ENCODE data around the gene NGLY1. TPM values are rescaled to one million over a fixed set of nuclear protein-coding genes. Genes with fewer than 3 reads are reported as not detected.

The NGLY1 gene, protein sequence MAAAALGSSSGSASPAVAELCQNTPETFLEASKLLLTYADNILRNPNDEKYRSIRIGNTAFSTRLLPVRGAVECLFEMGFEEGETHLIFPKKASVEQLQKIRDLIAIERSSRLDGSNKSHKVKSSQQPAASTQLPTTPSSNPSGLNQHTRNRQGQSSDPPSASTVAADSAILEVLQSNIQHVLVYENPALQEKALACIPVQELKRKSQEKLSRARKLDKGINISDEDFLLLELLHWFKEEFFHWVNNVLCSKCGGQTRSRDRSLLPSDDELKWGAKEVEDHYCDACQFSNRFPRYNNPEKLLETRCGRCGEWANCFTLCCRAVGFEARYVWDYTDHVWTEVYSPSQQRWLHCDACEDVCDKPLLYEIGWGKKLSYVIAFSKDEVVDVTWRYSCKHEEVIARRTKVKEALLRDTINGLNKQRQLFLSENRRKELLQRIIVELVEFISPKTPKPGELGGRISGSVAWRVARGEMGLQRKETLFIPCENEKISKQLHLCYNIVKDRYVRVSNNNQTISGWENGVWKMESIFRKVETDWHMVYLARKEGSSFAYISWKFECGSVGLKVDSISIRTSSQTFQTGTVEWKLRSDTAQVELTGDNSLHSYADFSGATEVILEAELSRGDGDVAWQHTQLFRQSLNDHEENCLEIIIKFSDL
- total RNA-seq (10 to 100 TPM; 37.5 to 73.0 (median 53.2) TPM), polyA plus RNA-seq (10 to 100 TPM; 37.2 to 78.4 (median 59.2) TPM)
- long read RNA-seq, donor 1, transcript NGLY1-202 (12 exons, 2,473 nt), result major isoform, 146 of 166 reads
- long read RNA-seq, donor 1, partial matches to known transcripts, result 1 of 166 reads
- long read RNA-seq, donor 1, other reads (novel, unspliced or antisense), result 18 of 166 reads
- long read RNA-seq, donor 2, transcript NGLY1-202 (12 exons, 2,473 nt), result major isoform, 197 of 248 reads
- long read RNA-seq, donor 2, partial matches to known transcripts, result 8 of 248 reads
- long read RNA-seq, donor 2, other reads (novel, unspliced or antisense), result 37 of 248 reads

DNA sequence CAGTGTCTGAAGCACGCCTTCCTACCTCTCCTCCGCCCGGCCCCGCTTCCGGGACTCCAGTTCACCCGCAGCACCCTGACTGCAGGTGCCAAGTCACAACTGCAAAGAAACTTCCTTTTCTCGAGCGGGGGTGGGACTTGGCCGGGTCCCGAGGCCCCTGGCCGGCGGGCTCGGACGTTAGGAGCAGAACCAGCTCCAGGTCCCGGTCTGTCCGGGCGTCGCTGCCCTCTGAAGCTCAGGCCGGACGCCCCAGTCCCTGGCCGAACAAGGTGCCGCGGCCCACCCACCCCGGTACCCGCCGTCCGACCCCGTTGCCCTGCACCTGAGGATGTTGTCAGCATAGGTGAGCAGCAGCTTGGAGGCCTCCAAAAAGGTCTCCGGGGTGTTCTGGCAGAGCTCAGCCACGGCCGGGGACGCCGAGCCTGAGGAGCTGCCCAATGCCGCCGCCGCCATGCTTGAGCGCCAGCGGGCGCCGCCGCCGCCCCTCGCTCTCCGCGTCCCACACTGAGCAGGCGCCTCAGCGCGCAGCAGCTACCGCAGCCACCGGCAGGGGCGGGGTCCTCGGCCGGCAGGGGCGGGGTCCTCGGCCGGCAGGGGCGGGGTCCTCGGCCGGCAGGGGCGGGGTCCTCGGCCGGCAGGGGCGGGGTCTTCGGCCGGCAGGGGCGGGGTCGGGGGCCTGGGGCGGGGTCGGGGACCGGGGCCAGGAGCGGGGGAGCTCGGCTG lies at the start of gene NGLY1:
TSS of gene NGLY1 (minus strand) at position 506 of the 723 bp plus-strand sequence. CDS start at position 453, 53 bp downstream.
- no peaks in the 10 kb centered on the region for H3K9me3 ChIP-seq
- H3K4me3 ChIP-seq, result peak within 1 kb of the TSS; percentile 93
- 0% methylated on average over 34 to 71 of the region's 72 CpGs for WGBS, 3 donors
- peaks cover 0 to 6% of the 10 kb centered on the region in 2 donors for H3K36me3 ChIP-seq (ENCODE audit: insufficient read depth in 1 of 2, low read depth in 1 of 2)
- ATAC-seq (peak; percentile 94 to 96 (median 95)), DNase-seq (peak; percentile 87 to 93)
- intact Hi-C loops (cut with DNase I), result loop anchor here (2.0 to 10.0 kb wide), 3 partner anchors 116 to 348 kb away; partner anchors contain the start of gene TOP2B (in 1 of the 2)
- no peaks in the 10 kb centered on the region for H3K27me3 ChIP-seq (ENCODE audit: insufficient read depth in 3 of 3, low read length in 2 of 3)
- H3K27ac ChIP-seq, result peak within 1 kb of the TSS; percentile 96
- TF ChIP-seq, protein P1, sequence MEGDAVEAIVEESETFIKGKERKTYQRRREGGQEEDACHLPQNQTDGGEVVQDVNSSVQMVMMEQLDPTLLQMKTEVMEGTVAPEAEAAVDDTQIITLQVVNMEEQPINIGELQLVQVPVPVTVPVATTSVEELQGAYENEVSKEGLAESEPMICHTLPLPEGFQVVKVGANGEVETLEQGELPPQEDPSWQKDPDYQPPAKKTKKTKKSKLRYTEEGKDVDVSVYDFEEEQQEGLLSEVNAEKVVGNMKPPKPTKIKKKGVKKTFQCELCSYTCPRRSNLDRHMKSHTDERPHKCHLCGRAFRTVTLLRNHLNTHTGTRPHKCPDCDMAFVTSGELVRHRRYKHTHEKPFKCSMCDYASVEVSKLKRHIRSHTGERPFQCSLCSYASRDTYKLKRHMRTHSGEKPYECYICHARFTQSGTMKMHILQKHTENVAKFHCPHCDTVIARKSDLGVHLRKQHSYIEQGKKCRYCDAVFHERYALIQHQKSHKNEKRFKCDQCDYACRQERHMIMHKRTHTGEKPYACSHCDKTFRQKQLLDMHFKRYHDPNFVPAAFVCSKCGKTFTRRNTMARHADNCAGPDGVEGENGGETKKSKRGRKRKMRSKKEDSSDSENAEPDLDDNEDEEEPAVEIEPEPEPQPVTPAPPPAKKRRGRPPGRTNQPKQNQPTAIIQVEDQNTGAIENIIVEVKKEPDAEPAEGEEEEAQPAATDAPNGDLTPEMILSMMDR (IDR thresholded peaks at IDR 0.05), result peak; percentile 10
- peaks cover 19% of the 10 kb centered on the region for H3K4me1 ChIP-seq

DNA sequence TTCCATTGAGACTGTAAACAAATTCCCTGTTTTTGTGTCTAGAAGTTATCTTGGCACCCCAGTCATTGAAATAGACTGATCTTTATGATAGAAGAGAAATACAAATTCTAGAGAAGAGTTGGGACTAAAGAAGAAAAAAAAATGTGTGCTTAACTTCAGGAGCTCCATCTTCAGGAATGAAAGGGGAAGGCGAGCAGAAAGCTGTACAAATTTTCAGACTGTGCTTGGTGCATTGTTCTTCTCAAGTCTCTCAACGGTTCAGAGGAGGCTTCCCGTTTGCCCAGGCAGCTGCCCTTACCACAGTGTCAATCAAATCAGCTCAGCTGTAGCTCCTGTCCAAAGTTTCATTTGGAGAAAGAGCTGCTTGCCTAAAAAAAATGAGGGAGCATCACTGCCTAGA lies 48.3 kb upstream of the NGLY1 start:
- intact Hi-C loops (cut with DNase I), result no loop called here
- DNase-seq, result no peak
- TF ChIP-seq, protein P1 (IDR thresholded peaks at IDR 0.05), result no peak
- Histone ChIP-seq H3K27ac (no peak overlapping the region), H3K36me3 (ENCODE audit: insufficient read depth in 1 of 2, low read depth in 1 of 2) (no peaks in the 10 kb centered on the region), H3K9me3 (no peaks in the 10 kb centered on the region), H3K4me3 (no peak overlapping the region), H3K27me3 (ENCODE audit: insufficient read depth in 3 of 3, low read length in 2 of 3) (no peaks in the 10 kb centered on the region), H3K4me1 (no peaks in the 10 kb centered on the region)
- no peak for ATAC-seq
- WGBS, 3 donors, result 16 to 19% (median 18%) methylated on average over 3 of the region's 3 CpGs

DNA sequence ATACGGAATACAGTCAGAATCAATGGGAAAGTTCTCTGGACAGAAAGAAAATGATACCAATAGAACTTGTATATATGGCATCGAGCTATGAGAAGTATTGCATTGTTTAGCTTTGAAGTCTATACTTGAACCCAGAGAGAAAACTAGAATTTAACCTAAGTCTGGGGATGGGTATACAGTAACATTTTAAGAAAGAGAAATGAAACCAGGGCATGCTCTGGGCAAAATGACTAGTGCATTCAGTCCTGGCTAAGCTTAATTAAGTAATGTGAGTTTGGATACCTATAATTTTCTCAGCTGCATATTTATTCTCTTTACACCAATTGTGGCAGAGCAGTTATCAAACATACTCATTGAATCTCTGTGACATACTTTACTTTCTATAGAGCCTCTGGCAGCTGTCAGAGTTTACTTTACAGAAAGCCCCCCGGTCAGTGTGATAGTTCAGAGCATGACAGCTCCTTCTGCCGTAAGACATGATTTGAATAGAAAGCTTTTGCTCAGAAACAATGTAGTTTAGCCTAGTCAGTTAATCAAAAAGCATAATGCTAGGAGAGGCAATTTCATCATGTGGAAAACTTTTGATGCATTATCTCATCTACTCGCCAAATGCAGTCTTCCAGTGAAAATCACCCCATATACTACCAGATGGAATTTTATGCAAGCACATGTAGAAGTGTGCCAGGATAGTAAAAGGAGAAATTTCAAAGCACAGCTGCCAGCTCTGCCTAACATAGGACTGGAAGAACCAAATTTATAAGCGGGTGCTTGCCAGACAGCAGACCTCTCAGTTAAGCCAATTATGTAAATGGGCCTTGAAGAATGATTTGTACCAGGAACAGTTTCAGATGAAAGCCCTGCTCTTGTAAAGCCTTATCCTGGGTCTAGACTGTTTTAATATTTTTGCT lies 47.4 kb upstream of the NGLY1 start:
- Histone ChIP-seq H3K9me3 (no peaks in the 10 kb centered on the region), H3K36me3 (ENCODE audit: insufficient read depth in 1 of 2, low read depth in 1 of 2) (no peaks in the 10 kb centered on the region), H3K27me3 (ENCODE audit: insufficient read depth in 3 of 3, low read length in 2 of 3) (no peaks in the 10 kb centered on the region), H3K4me3 (no peak overlapping the region), H3K27ac (no peak overlapping the region), H3K4me1 (no peaks in the 10 kb centered on the region)
- no peak for ATAC-seq
- intact Hi-C loops (cut with DNase I), result no loop called here
- no peak for DNase-seq
- TF ChIP-seq, protein P1 (IDR thresholded peaks at IDR 0.05), result no peak
- 54 to 59% (median 57%) methylated on average over 6 of the region's 6 CpGs for WGBS, 3 donors

DNA sequence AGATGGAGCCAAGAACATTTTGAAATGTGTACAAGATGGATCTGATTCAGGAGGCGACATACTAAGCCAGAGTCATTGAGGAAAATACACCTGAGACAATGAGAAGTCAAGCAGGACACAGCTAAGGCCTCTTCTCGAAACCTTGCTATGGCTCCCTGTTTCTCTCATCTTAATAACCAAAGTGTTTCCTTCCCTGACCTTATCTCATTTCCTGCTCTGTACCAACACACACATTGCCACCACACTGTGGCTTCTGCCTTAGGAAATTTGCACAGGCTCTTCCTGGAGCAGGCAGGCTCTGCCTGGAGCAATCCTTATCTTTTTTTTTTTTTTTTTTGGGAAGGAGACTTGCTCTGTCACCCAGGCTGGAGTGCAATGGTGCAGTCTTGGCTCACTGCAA lies 43.3 kb upstream of the NGLY1 start:
- DNase-seq (no peak), ATAC-seq (no peak)
- no peaks in the 10 kb centered on the region for H3K4me1 ChIP-seq
- H3K9me3 ChIP-seq, result no peaks in the 10 kb centered on the region
- no peak overlapping the region for H3K27ac ChIP-seq
- TF ChIP-seq, protein P1 (IDR thresholded peaks at IDR 0.05), result no peak
- no peaks in the 10 kb centered on the region for H3K27me3 ChIP-seq (ENCODE audit: insufficient read depth in 3 of 3, low read length in 2 of 3)
- H3K4me3 ChIP-seq, result no peak overlapping the region
- intact Hi-C loops (cut with DNase I), result no loop called here
- WGBS, 3 donors, result 64 to 81% (median 78%) methylated on average over 2 of the region's 2 CpGs
- no peaks in the 10 kb centered on the region for H3K36me3 ChIP-seq (ENCODE audit: insufficient read depth in 1 of 2, low read depth in 1 of 2)

Data from psoas muscle (tissue), 8 donors.